TTC549 (cell line): ENCODE results near the gene SNCAIP.

Experiments used
- FAIRE-seq: peaks from 2 replicates; lab custom pipeline; 2012; peaks lifted over from hg19 to GRCh38; lab: Jason Lieb, UNC

Gene SNCAIP

GRCh38 chr5:122429545-122430318, 117.7 kb downstream of the SNCAIP start:
- no peak for FAIRE-seq

GRCh38 chr5:122430319-122430586, 118.2 kb downstream of the SNCAIP start:
- no peak for FAIRE-seq

GRCh38 chr5:122431298-122431697, 119.3 kb downstream of the SNCAIP start:
- FAIRE-seq = no peak

- FAIRE-seq = no peak
Measured at GRCh38 chr5:122434205-122434970, 122.4 kb downstream of the SNCAIP start.

GRCh38 chr5:122435234-122435633, 123.2 kb downstream of the SNCAIP start:
- FAIRE-seq = no peak

- FAIRE-seq = no peak
Measured at GRCh38 chr5:122435761-122436160, 123.7 kb downstream of the SNCAIP start.

- FAIRE-seq = no peak
Measured at GRCh38 chr5:122436615-122437014, 124.6 kb downstream of the SNCAIP start.

GRCh38 chr5:122439645-122440044, 127.6 kb downstream of the SNCAIP start:
- no peak for FAIRE-seq

GRCh38 chr5:122442938-122443337, 130.9 kb downstream of the SNCAIP start:
- FAIRE-seq = no peak

GRCh38 chr5:122444411-122444810, 132.4 kb downstream of the SNCAIP start:
- FAIRE-seq = no peak

- FAIRE-seq = no peak
Measured at GRCh38 chr5:122445070-122445469, 133.0 kb downstream of the SNCAIP start.

GRCh38 chr5:122447072-122447471, 135.0 kb downstream of the SNCAIP start:
- no peak for FAIRE-seq

GRCh38 chr5:122447879-122448278, 135.8 kb downstream of the SNCAIP start:
- FAIRE-seq = no peak

- FAIRE-seq = no peak
Measured at GRCh38 chr5:122454541-122454940, 142.5 kb downstream of the SNCAIP start.

- no peak for FAIRE-seq
Measured at GRCh38 chr5:122455939-122456338, 143.9 kb downstream of the SNCAIP start.

- FAIRE-seq = no peak
Measured at GRCh38 chr5:122457178-122457826, 145.3 kb downstream of the SNCAIP start.

- FAIRE-seq = no peak
Measured at GRCh38 chr5:122458278-122458872, 146.3 kb downstream of the SNCAIP start.

GRCh38 chr5:122462486-122462885, 150.4 kb downstream of the SNCAIP start:
- no peak for FAIRE-seq

GRCh38 chr5:122463221-122463620, 151.2 kb downstream of the SNCAIP start:
- FAIRE-seq = no peak

- no peak for FAIRE-seq
Measured at GRCh38 chr5:122464191-122464590, 152.2 kb downstream of the SNCAIP start.

GRCh38 chr5:122465031-122465577, 153.1 kb downstream of the SNCAIP start:
- FAIRE-seq = no peak

- FAIRE-seq = no peak
Measured at GRCh38 chr5:122465994-122466393, 154.0 kb downstream of the SNCAIP start.
